H1 (cell line): ENCODE measurements around the gene MYLK. TPM values are rescaled to one million over a fixed set of nuclear protein-coding genes. Genes with fewer than 3 reads are reported as not detected.

Experiments used
- CTCF ChIA-PET: fragments of 300-600 bp; sonication (Branson Sonifier 250); formaldehyde crosslinking; loops from one replicate; lab custom pipeline; 2021; ENCODE audit not compliant: partially characterized antibody; lab: Charles Lee
- POLR2A ChIA-PET: fragments of 300-600 bp; sonication (Branson Sonifier 250); formaldehyde crosslinking; loops from one replicate; lab custom pipeline; 2021; ENCODE audit warnings: inconsistent platforms; ENCODE audit not compliant: partially characterized antibody; lab: Charles Lee
- DNase-seq, 2 experiments: peaks; one replicate each; pipeline versions ENCODE4 v3.0.0 to v3.0.0-alpha.2; 2010 to 2022; ENCODE audit warnings: low spot score in 2 of 2, low read depth in 1 of 2, mixed read lengths in 1 of 2
- FAIRE-seq: peaks from 2 replicates; lab custom pipeline; 2011; peaks lifted over from hg19 to GRCh38; lab: Jason Lieb, UNC
- H2AFZ ChIP-seq: 2 replicates; pipeline ENCODE4 v1.8.1; 2012; ENCODE audit warnings: low read length, inconsistent platforms
- H2AK5ac ChIP-seq: 2 replicates; pipeline ENCODE4 v1.6.1; 2013; ENCODE audit warnings: low read depth, low read length
- H2BK120ac ChIP-seq: replicated peaks from 2 replicates; pipeline ENCODE3; 2013; ENCODE audit warnings: low read depth, low read length, inconsistent platforms
- H2BK12ac ChIP-seq: 2 replicates; pipeline ENCODE4 v1.6.1; 2013; ENCODE audit warnings: low read depth, low read length
- H2BK15ac ChIP-seq: 2 replicates; pipeline ENCODE4 v1.6.1; 2013; ENCODE audit warnings: low read length
- H2BK20ac ChIP-seq: 2 replicates; pipeline ENCODE4 v1.6.1; 2013; ENCODE audit warnings: low read length
- H2BK5ac ChIP-seq: 2 replicates; pipeline ENCODE4 v1.6.1; 2013; ENCODE audit warnings: low read depth, low read length
- H3K14ac ChIP-seq: 2 replicates; pipeline ENCODE4 v1.6.1; 2013; ENCODE audit warnings: inconsistent platforms; ENCODE audit not compliant: insufficient read length
- H3K18ac ChIP-seq: 2 replicates; pipeline ENCODE4 v1.6.1; 2013; ENCODE audit warnings: low read length; ENCODE audit errors: extremely low read depth
- H3K23ac ChIP-seq: 2 replicates; pipeline ENCODE4 v1.6.1; 2013; ENCODE audit warnings: inconsistent platforms; ENCODE audit not compliant: insufficient read length
- H3K23me2 ChIP-seq: 2 replicates; pipeline ENCODE4 v1.6.1; 2013; ENCODE audit warnings: low read depth, low read length
- H3K27ac ChIP-seq: 2 replicates; pipeline ENCODE4 v1.6.1; 2011; ENCODE audit warnings: low read depth, low read length, inconsistent platforms
- H3K27me3 ChIP-seq, 4 experiments: replicated peaks in 1 of 4; 1 replicate in 1 of 4; 2 replicates in 3 of 4; pipeline versions ENCODE4 v1.6.1 to v1.8.1; 2011 to 2013; ENCODE audit warnings: low read length in 3 of 4, mild to moderate bottlenecking in 3 of 4, inconsistent platforms in 2 of 4, mixed read lengths in 2 of 4, moderate library complexity in 1 of 4; ENCODE audit not compliant: control insufficient read depth in 3 of 4, insufficient read depth in 3 of 4; ENCODE audit errors: extremely low read depth in 1 of 4
- H3K36me3 ChIP-seq, 4 experiments: 2 replicates each; pipeline versions ENCODE4 v1.6.1 to v1.8.1; 2011 to 2013; ENCODE audit warnings: mild to moderate bottlenecking in 4 of 4, low read length in 3 of 4, moderate library complexity in 2 of 4, control low read depth in 1 of 4, inconsistent platforms in 1 of 4; ENCODE audit not compliant: insufficient read depth in 4 of 4, control insufficient read depth in 2 of 4
- H3K4ac ChIP-seq: replicated peaks from 2 replicates; pipeline ENCODE3; 2013; ENCODE audit warnings: low read length, low read depth, mixed read lengths, inconsistent platforms; ENCODE audit not compliant: insufficient read length
- H3K4me1 ChIP-seq, 4 experiments: replicated peaks in 1 of 4; 1 replicate in 1 of 4; 2 replicates in 3 of 4; pipeline versions ENCODE4 v1.6.1 to v1.8.1; 2011 to 2013; ENCODE audit warnings: low read length in 3 of 4, inconsistent platforms in 2 of 4, mixed read lengths in 1 of 4; ENCODE audit not compliant: insufficient read depth in 4 of 4, control insufficient read depth in 3 of 4
- H3K4me2 ChIP-seq, 2 experiments: 2 replicates each; pipeline versions ENCODE4 v1.6.1 to v1.8.1; 2011 to 2013; ENCODE audit warnings: low read depth in 2 of 2, low read length in 2 of 2, control low read depth in 1 of 2, inconsistent platforms in 1 of 2, mild to moderate bottlenecking in 1 of 2; ENCODE audit not compliant: insufficient read depth in 1 of 2
- H3K4me3 ChIP-seq, 4 experiments: fragments of 200-600, 300-600 bp in 1 of 4; sonication (generic), shearing (Covaris generic), sonication (Bioruptor Twin) in 1 of 4; 2 replicates each; pipeline versions ENCODE4 v1.5.1 to v1.8.1; 2011 to 2016; ENCODE audit warnings: low read length in 4 of 4, low read depth in 3 of 4, control low read depth in 2 of 4, inconsistent platforms in 2 of 4, mild to moderate bottlenecking in 2 of 4, mixed read lengths in 1 of 4, moderate library complexity in 1 of 4; ENCODE audit not compliant: insufficient read depth in 2 of 4; ENCODE audit errors: extremely low read depth in 1 of 4
- H3K56ac ChIP-seq: replicated peaks from 2 replicates; pipeline ENCODE3; 2013; ENCODE audit warnings: low read depth, mild to moderate bottlenecking, mixed read lengths, low read length, inconsistent platforms; ENCODE audit not compliant: insufficient read length
- H3K79me1 ChIP-seq: 2 replicates; pipeline ENCODE4 v1.6.1; 2013; ENCODE audit warnings: low read depth, low read length, control low read depth
- H3K79me2 ChIP-seq, 2 experiments: 2 replicates each; pipeline versions ENCODE4 v1.6.1 to v1.8.1; 2012 to 2013; ENCODE audit warnings: low read length in 2 of 2, mild to moderate bottlenecking in 2 of 2, inconsistent platforms in 1 of 2; ENCODE audit not compliant: insufficient read depth in 2 of 2, control insufficient read depth in 1 of 2
- H3K9ac ChIP-seq, 4 experiments: replicated peaks in 1 of 4; 1 replicate in 1 of 4; 2 replicates in 3 of 4; pipeline versions ENCODE4 v1.6.1 to v1.8.1; 2011 to 2013; ENCODE audit warnings: low read depth in 3 of 4, low read length in 3 of 4, control low read depth in 2 of 4, mild to moderate bottlenecking in 2 of 4, moderate library complexity in 2 of 4, inconsistent platforms in 1 of 4; ENCODE audit errors: extremely low read depth in 1 of 4
- H3K9me3 ChIP-seq, 2 experiments: 2 replicates each; pipeline versions ENCODE4 v1.6.1 to v1.8.1; 2012 to 2013; ENCODE audit warnings: mild to moderate bottlenecking in 2 of 2, moderate library complexity in 2 of 2, control low read depth in 1 of 2, inconsistent platforms in 1 of 2, low read depth in 1 of 2, low read length in 1 of 2, mixed read lengths in 1 of 2; ENCODE audit not compliant: insufficient read depth in 2 of 2
- H4K20me1 ChIP-seq, 2 experiments: replicated peaks in 1 of 2; 2 replicates each; pipeline versions ENCODE3 to v1.8.1; 2011 to 2013; ENCODE audit warnings: inconsistent platforms in 2 of 2, low read length in 2 of 2, mild to moderate bottlenecking in 1 of 2; ENCODE audit not compliant: insufficient read depth in 2 of 2, control insufficient read depth in 1 of 2
- H4K5ac ChIP-seq: 2 replicates; pipeline ENCODE4 v1.6.1; 2013; ENCODE audit warnings: low read length, low read depth, mixed read lengths, inconsistent platforms; ENCODE audit not compliant: insufficient read length
- H4K8ac ChIP-seq: 2 replicates; pipeline ENCODE4 v1.8.0; 2013; ENCODE audit warnings: mild to moderate bottlenecking, moderate library complexity, low read length, inconsistent platforms; ENCODE audit not compliant: insufficient read depth; ENCODE audit errors: extremely low read depth
- H4K91ac ChIP-seq: replicated peaks from 2 replicates; pipeline ENCODE3; 2013; ENCODE audit warnings: low read length, mixed read lengths, inconsistent platforms; ENCODE audit not compliant: insufficient read length
- BCL11A ChIP-seq, 2 experiments: IDR thresholded peaks; one replicate each; pipeline ENCODE4 v1.6.1; 2011; ENCODE audit warnings: low read depth in 2 of 2, low read length in 2 of 2, mild to moderate bottlenecking in 2 of 2
- CTBP2 ChIP-seq: IDR thresholded peaks from 2 replicates; pipeline ENCODE4 v1.7.0; 2011; ENCODE audit warnings: borderline replicate concordance, mild to moderate bottlenecking, moderate library complexity, mixed read lengths, low read length; ENCODE audit not compliant: insufficient read depth, insufficient read length
- EZH2 ChIP-seq: fragments of 200-600 bp; sonication (generic); IDR thresholded peaks from 2 replicates; pipeline ENCODE4 v1.7.1; 2012; ENCODE audit warnings: low read depth, mild to moderate bottlenecking, moderate library complexity, low read length, inconsistent platforms; ENCODE audit not compliant: severe bottlenecking
- GTF2F1 ChIP-seq: IDR thresholded peaks from 2 replicates; pipeline ENCODE4 v1.6.1; 2012; ENCODE audit warnings: low read depth, low read length, improper control_type of control experiment, borderline replicate concordance
- JUN ChIP-seq: IDR thresholded peaks from 2 replicates; pipeline ENCODE4 v1.6.1; 2011; ENCODE audit warnings: low read depth, mild to moderate bottlenecking, improper control_type of control experiment, low read length
- JUND ChIP-seq: IDR thresholded peaks from 2 replicates; pipeline ENCODE4 v1.6.1; 2011; ENCODE audit warnings: mild to moderate bottlenecking, improper control_type of control experiment, low read length
- RNF2 ChIP-seq: fragments of 200-900, 300-1000 bp; sonication (generic); IDR thresholded peaks from 2 replicates; pipeline ENCODE4 v1.7.1; 2016; ENCODE audit warnings: borderline replicate concordance, low read depth, mild to moderate bottlenecking, antibody characterized with exemption, low read length; ENCODE audit not compliant: poor library complexity, severe bottlenecking; ENCODE audit errors: missing control alignments
- RXRA ChIP-seq: IDR thresholded peaks from 2 replicates; pipeline ENCODE4 v1.6.1; 2011; ENCODE audit warnings: low read depth, mild to moderate bottlenecking, low read length, moderate library complexity; ENCODE audit not compliant: insufficient read depth
- SP2 ChIP-seq: IDR thresholded peaks from 2 replicates; pipeline ENCODE4 v1.6.1; 2012; ENCODE audit warnings: mild to moderate bottlenecking, low read length, inconsistent platforms
- SRF ChIP-seq: IDR thresholded peaks from 2 replicates; pipeline ENCODE4 v1.6.1; 2011; ENCODE audit warnings: mild to moderate bottlenecking, low read depth, low read length, moderate library complexity
- USF2 ChIP-seq: IDR thresholded peaks from 2 replicates; pipeline ENCODE4 v1.6.1; 2011; ENCODE audit warnings: low read length, improper control_type of control experiment
- ZNF274 ChIP-seq: IDR thresholded peaks from 2 replicates; pipeline ENCODE4 v1.7.0; 2012; ENCODE audit warnings: low read length, borderline replicate concordance; ENCODE audit errors: extremely low read depth
- WGBS, 2 experiments: shearing (Covaris generic) in 1 of 2; methylation state at CpG; one replicate each; pipeline versions ENCODE4 v1.1.6 to v1.1.7; 2013 to 2015; ENCODE audit warnings: low lambda C conversion rate in 2 of 2, mixed read lengths in 2 of 2, inconsistent platforms in 1 of 2, low coverage in 1 of 2, missing lambda C conversion rate in 1 of 2; ENCODE audit not compliant: insufficient replicate concordance in 2 of 2, insufficient coverage in 1 of 2, insufficient read length in 1 of 2; ENCODE audit errors: extremely low coverage in 1 of 2, missing lambda C conversion rate in 1 of 2; 5-methylcytosine and 5-hydroxymethylcytosine counted together
- polyA plus RNA-seq, 7 experiments: library from polyadenylated mRNA; depleted of rRNA in 3 of 7; stranded (reverse) in 5 of 7; unstranded in 2 of 7; fragments of >200 nt in 5 of 7; fragments of 200-250 nt in 2 of 7; gene quantifications; 1 replicate in 5 of 7; 2 replicates in 1 of 7; 4 replicates in 1 of 7; pipeline versions ENCODE4 v1.2.1 to v1.2.3, GENCODE V29; 2011 to 2013; ENCODE audit warnings: missing spikeins in 2 of 7, mixed read lengths in 2 of 7
- total RNA-seq: library from RNA; stranded (reverse); fragmentation: NEBNext Ultra II Directional; extraction: Animal tissue kit (Norgen Biotek cat#: 25700); gene quantifications from 2 replicates; pipeline ENCODE4 v1.2.1, GENCODE V29; 2021
- TF ChIP-seq, protein P1 (sequence below): IDR thresholded peaks from 2 replicates; pipeline ENCODE4 v1.6.1; 2012; ENCODE audit warnings: inconsistent platforms

MYLK gene
- total and polyA plus RNA-seq, 2 of the 8 experiments (the other 6 are each of a cell fraction or from before 2014, with no cell fraction given) = 11.6 to 21.3 TPM

DNA sequence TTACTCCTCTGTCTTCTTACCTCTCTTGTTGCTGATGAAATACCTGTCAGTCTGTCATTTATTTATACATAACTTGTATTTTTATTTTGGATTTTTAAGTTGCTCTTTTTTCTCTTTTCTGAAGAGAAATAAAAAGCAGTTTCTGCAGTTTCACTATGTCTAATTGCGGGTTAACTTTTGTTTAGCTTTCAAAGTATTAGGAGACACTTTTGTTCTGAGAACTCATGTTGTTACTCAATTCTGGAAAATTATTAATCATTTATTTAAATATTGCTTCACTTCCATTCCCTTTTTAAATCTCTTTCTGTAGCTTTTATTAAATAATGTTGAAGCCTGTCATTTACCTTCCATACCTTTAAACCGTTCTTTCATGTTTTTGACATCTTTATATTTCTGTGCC lies 29.2 kb downstream of the MYLK start:
- Histone ChIP-seq H4K91ac (no peak overlapping the region), H2BK20ac (no peak overlapping the region), H3K36me3 (no peaks in the 10 kb centered on the region), H3K18ac (no peak overlapping the region), H3K9ac (no peak overlapping the region), H3K23me2 (no peaks in the 10 kb centered on the region), H3K56ac (no peak overlapping the region), H2AFZ (no peak overlapping the region), H3K79me1 (no peaks in the 10 kb centered on the region), H2AK5ac (no peak overlapping the region), H3K4me3 (no peak overlapping the region), H3K4me1 (no peaks in the 10 kb centered on the region), H3K4me2 (no peak overlapping the region), H2BK5ac (no peak overlapping the region), H4K5ac (no peak overlapping the region), H3K27me3 (no peaks in the 10 kb centered on the region), H3K4ac (no peak overlapping the region), H3K27ac (no peak overlapping the region), H3K14ac (no peak overlapping the region), H2BK12ac (no peak overlapping the region), H2BK15ac (no peak overlapping the region), H3K23ac (no peak overlapping the region), H3K9me3 (no peaks in the 10 kb centered on the region), H4K20me1 (no peaks in the 10 kb centered on the region), H4K8ac (no peak overlapping the region), H2BK120ac (no peak overlapping the region), H3K79me2 (no peaks in the 10 kb centered on the region)
- CTCF ChIA-PET = interaction anchor here (1.5 kb wide), 1 partner anchor 24 kb away, joined by 3 read pairs; no protein-coding TSS in a partner anchor
- POLR2A ChIA-PET = no interaction called here
- 94% methylated on average over 2 of the region's 2 CpGs; no CpG with 5 or more reads in 1 of the 2 experiments for WGBS, 2 experiments
- DNase-seq = no peak
- FAIRE-seq = no peak
- TF ChIP-seq BCL11A (IDR thresholded peaks at IDR 0.05; ENCODE audit: low read depth in 2 of 2, low read length in 2 of 2) (no peak), CTBP2 (no peak), USF2 (no peak), SP2 (no peak), JUN (no peak), ZNF274 (no peak; the same call in 1 of the 2 replicates), EZH2 (no peak), RNF2 (no peak), GTF2F1 (no peak), SRF (no peak), JUND (no peak), RXRA (no peak)
- TF ChIP-seq, protein P1, sequence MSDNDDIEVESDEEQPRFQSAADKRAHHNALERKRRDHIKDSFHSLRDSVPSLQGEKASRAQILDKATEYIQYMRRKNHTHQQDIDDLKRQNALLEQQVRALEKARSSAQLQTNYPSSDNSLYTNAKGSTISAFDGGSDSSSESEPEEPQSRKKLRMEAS = no peak
